ENCODE measurements around the gene C1orf87. TPM values are rescaled to one million over a fixed set of nuclear protein-coding genes. Genes with fewer than 3 reads are reported as not detected.

The C1orf87 gene
- total and polyA plus RNA-seq, 7 donors: not detected

GRCh38 chr1:60113028-60113427 lies 39.5 kb upstream of the C1orf87 start:
- WGBS, 3 donors: 97 to 99% (median 98%) methylated on average over 2 of the region's 2 CpGs
- no peak for ATAC-seq
- H3K27ac ChIP-seq: no peak overlapping the region

GRCh38 chr1:60111716-60112115 lies 38.1 kb upstream of the C1orf87 start:
- Histone ChIP-seq H3K27me3 (ENCODE audit: insufficient read depth in 3 of 3, low read length in 2 of 3) (no peaks in the 10 kb centered on the region), H3K36me3 (ENCODE audit: insufficient read depth in 1 of 2, low read depth in 1 of 2) (no peaks in the 10 kb centered on the region), H3K27ac (no peak overlapping the region), H3K4me1 (no peaks in the 10 kb centered on the region), H3K9me3 (no peaks in the 10 kb centered on the region), H3K4me3 (no peak overlapping the region)
- TF ChIP-seq CTCF (IDR thresholded peaks at IDR 0.05): no peak
- WGBS, 3 donors: 86 to 92% (median 89%) methylated on average over 1 of the region's 1 CpG
- ATAC-seq: no peak
- DNase-seq: no peak
- intact Hi-C loops (cut with DNase I): loop anchor here in 1 of 2 donors (1.0 kb wide), 1 partner anchor 12 kb away; no protein-coding TSS in a partner anchor

More at GRCh38 chr1:60113028-60113427, 39.5 kb upstream of the C1orf87 start:
- Histone ChIP-seq H3K36me3 (ENCODE audit: insufficient read depth in 1 of 2, low read depth in 1 of 2) (no peaks in the 10 kb centered on the region), H3K4me1 (no peaks in the 10 kb centered on the region), H3K27me3 (ENCODE audit: insufficient read depth in 3 of 3, low read length in 2 of 3) (no peaks in the 10 kb centered on the region), H3K4me3 (no peak overlapping the region), H3K9me3 (no peaks in the 10 kb centered on the region)
- intact Hi-C loops (cut with DNase I): no loop called here
- no peak for DNase-seq
- no peak for TF ChIP-seq CTCF (IDR thresholded peaks at IDR 0.05)

GRCh38 chr1:60111118-60111517 lies 37.5 kb upstream of the C1orf87 start:
- TF ChIP-seq CTCF (IDR thresholded peaks at IDR 0.05): no peak
- Histone ChIP-seq H3K36me3 (ENCODE audit: insufficient read depth in 1 of 2, low read depth in 1 of 2) (no peaks in the 10 kb centered on the region), H3K4me3 (no peak overlapping the region), H3K4me1 (no peaks in the 10 kb centered on the region), H3K27ac (no peak overlapping the region), H3K9me3 (no peaks in the 10 kb centered on the region), H3K27me3 (ENCODE audit: insufficient read depth in 3 of 3, low read length in 2 of 3) (no peaks in the 10 kb centered on the region)
- ATAC-seq: no peak
- WGBS, 3 donors: 94 to 98% (median 98%) methylated on average over 2 of the region's 2 CpGs
- DNase-seq: no peak
- intact Hi-C loops (cut with DNase I): loop anchor here in 1 of 2 donors (1.0 kb wide), 1 partner anchor 12 kb away; no protein-coding TSS in a partner anchor

- DNase-seq: no peak
- WGBS, 3 donors: 66 to 80% (median 73%) methylated on average over 3 of the region's 3 CpGs
- Histone ChIP-seq H3K4me1 (no peaks in the 10 kb centered on the region), H3K27ac (no peak overlapping the region), H3K9me3 (no peaks in the 10 kb centered on the region), H3K4me3 (no peak overlapping the region), H3K27me3 (ENCODE audit: insufficient read depth in 3 of 3, low read length in 2 of 3) (no peaks in the 10 kb centered on the region), H3K36me3 (ENCODE audit: insufficient read depth in 1 of 2, low read depth in 1 of 2) (no peaks in the 10 kb centered on the region)
- intact Hi-C loops (cut with DNase I): no loop called here
- no peak for TF ChIP-seq CTCF (IDR thresholded peaks at IDR 0.05)
- ATAC-seq: no peak
These were observed 34.6 kb upstream of the C1orf87 start for GRCh38 chr1:60108196-60108595.

GRCh38 chr1:60103186-60103585 lies 29.6 kb upstream of the C1orf87 start:
- Histone ChIP-seq H3K4me3 (no peak overlapping the region), H3K27ac (no peak overlapping the region), H3K27me3 (ENCODE audit: insufficient read depth in 3 of 3, low read length in 2 of 3) (no peaks in the 10 kb centered on the region), H3K36me3 (ENCODE audit: insufficient read depth in 1 of 2, low read depth in 1 of 2) (no peaks in the 10 kb centered on the region), H3K4me1 (no peaks in the 10 kb centered on the region), H3K9me3 (no peaks in the 10 kb centered on the region)
- WGBS, 3 donors: 79 to 82% (median 79%) methylated on average over 2 of the region's 2 CpGs
- no peak for ATAC-seq
- DNase-seq: no peak
- TF ChIP-seq CTCF (IDR thresholded peaks at IDR 0.05): no peak
- intact Hi-C loops (cut with DNase I): no loop called here

Data from psoas muscle (tissue), 8 donors.